Measurements from ENCODE around the gene SPIRE1. TPM values are rescaled to one million over a fixed set of nuclear protein-coding genes. Genes with fewer than 3 reads are reported as not detected.

The SPIRE1 gene
- total and polyA plus RNA-seq, 7 experiments from 2014 or later, result 0.66 to 2.9 (median 1.3) TPM; not detected in 1

- Histone ChIP-seq H3K27ac (ENCODE audit: low read depth, low read length) (no peak overlapping the region), H3K4me3 (ENCODE audit: low read length) (no peak overlapping the region), H3K9me3 (ENCODE audit: control insufficient read depth in 2 of 3, low read length in 3 of 3) (no peaks in the 10 kb centered on the region), H3K36me3 (ENCODE audit: control insufficient read depth in 2 of 3, insufficient read depth in 3 of 3, low read length in 3 of 3) (no peaks in the 10 kb centered on the region), H3K4me1 (ENCODE audit: control insufficient read depth in 2 of 2, insufficient read depth in 2 of 2, low read length in 2 of 2) (no peaks in the 10 kb centered on the region), H3K27me3 (ENCODE audit: control insufficient read depth in 2 of 2, insufficient read depth in 2 of 2, low read length in 2 of 2) (no peaks in the 10 kb centered on the region)
- ATAC-seq (no peak), DNase-seq (no peak)
- POLR2A ChIA-PET, result no interaction called here
- Mint-ChIP-seq H3K27ac (no peak overlapping the region), H3K36me3 (peaks cover 0 to 3% (median 0%) of the 10 kb centered on the region in 5 donors), H3K27me3 (peaks cover 0 to 6% (median 2%) of the 10 kb centered on the region in 5 donors), H3K4me3 (no peak overlapping the region), H3K4me1 (no peaks in the 10 kb centered on the region), H3K9me3 (no peaks in the 10 kb centered on the region)
- intact Hi-C loops (cut with micrococcal nuclease), result no loop called here
- CTCF ChIA-PET, result no interaction called here
Measured at GRCh38 chr18:12615748-12616147, 42.2 kb downstream of the SPIRE1 start.

DNA sequence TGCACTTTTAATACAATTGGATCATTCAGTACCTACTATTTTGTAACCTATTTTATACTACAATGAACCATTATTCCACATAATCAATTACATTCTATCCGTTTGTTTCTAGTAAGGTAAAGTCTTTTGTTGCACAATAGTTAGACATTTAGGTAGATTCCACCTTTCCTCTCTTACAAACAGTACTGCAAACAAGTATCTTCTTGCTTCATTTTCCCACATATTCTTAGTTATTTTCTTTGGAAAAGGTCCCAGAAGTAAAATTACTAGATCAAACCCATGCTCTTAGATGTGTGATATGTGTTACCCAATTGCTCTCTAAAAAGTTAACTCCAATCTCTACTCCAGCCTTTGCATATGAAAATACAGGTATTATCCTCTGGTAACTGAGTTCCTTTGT, 49.6 kb downstream of the SPIRE1 start:
- Histone ChIP-seq H3K36me3 (ENCODE audit: control insufficient read depth in 2 of 3, insufficient read depth in 3 of 3, low read length in 3 of 3) (no peaks in the 10 kb centered on the region), H3K9me3 (ENCODE audit: control insufficient read depth in 2 of 3, low read length in 3 of 3) (no peaks in the 10 kb centered on the region), H3K27me3 (ENCODE audit: control insufficient read depth in 2 of 2, insufficient read depth in 2 of 2, low read length in 2 of 2) (no peaks in the 10 kb centered on the region), H3K4me1 (ENCODE audit: control insufficient read depth in 2 of 2, insufficient read depth in 2 of 2, low read length in 2 of 2) (no peaks in the 10 kb centered on the region), H3K27ac (ENCODE audit: low read depth, low read length) (no peak overlapping the region), H3K4me3 (ENCODE audit: low read length) (no peak overlapping the region)
- ATAC-seq (no peak), DNase-seq (no peak)
- Mint-ChIP-seq H3K4me3 (no peak overlapping the region), H3K36me3 (no peaks in the 10 kb centered on the region), H3K4me1 (peaks cover 0 to 3% (median 0%) of the 10 kb centered on the region in 7 donors), H3K27ac (no peak overlapping the region), H3K27me3 (peaks cover 0 to 14% (median 7%) of the 10 kb centered on the region in 5 donors), H3K9me3 (no peaks in the 10 kb centered on the region)
- ChIA-PET CTCF (no interaction called here), POLR2A (no interaction called here)
- intact Hi-C loops (cut with micrococcal nuclease), result no loop called here

- DNase-seq (no peak), ATAC-seq (peak; percentile 75)
- Histone ChIP-seq H3K9me3 (ENCODE audit: control insufficient read depth in 2 of 3, low read length in 3 of 3) (no peaks in the 10 kb centered on the region), H3K27ac (ENCODE audit: low read depth, low read length) (no peak overlapping the region), H3K36me3 (ENCODE audit: control insufficient read depth in 2 of 3, insufficient read depth in 3 of 3, low read length in 3 of 3) (no peaks in the 10 kb centered on the region), H3K27me3 (ENCODE audit: control insufficient read depth in 2 of 2, insufficient read depth in 2 of 2, low read length in 2 of 2) (no peaks in the 10 kb centered on the region), H3K4me1 (ENCODE audit: control insufficient read depth in 2 of 2, insufficient read depth in 2 of 2, low read length in 2 of 2) (no peaks in the 10 kb centered on the region), H3K4me3 (ENCODE audit: low read length) (no peak overlapping the region)
- ChIA-PET CTCF (no interaction called here), POLR2A (no interaction called here)
- no peaks in the 10 kb centered on the region for H3K36me3 Mint-ChIP-seq
- no peaks in the 10 kb centered on the region for H3K9me3 Mint-ChIP-seq
- H3K4me1 Mint-ChIP-seq, result peaks cover 0 to 13% (median 3%) of the 10 kb centered on the region in 7 donors
- intact Hi-C loops (cut with micrococcal nuclease), result no loop called here
- peaks cover 0 to 14% (median 7%) of the 10 kb centered on the region in 5 donors for H3K27me3 Mint-ChIP-seq
- no peak overlapping the region for H3K4me3 Mint-ChIP-seq
- H3K27ac Mint-ChIP-seq, result no peak overlapping the region
Measured at GRCh38 chr18:12606592-12607315, 51.2 kb downstream of the SPIRE1 start.

DNA sequence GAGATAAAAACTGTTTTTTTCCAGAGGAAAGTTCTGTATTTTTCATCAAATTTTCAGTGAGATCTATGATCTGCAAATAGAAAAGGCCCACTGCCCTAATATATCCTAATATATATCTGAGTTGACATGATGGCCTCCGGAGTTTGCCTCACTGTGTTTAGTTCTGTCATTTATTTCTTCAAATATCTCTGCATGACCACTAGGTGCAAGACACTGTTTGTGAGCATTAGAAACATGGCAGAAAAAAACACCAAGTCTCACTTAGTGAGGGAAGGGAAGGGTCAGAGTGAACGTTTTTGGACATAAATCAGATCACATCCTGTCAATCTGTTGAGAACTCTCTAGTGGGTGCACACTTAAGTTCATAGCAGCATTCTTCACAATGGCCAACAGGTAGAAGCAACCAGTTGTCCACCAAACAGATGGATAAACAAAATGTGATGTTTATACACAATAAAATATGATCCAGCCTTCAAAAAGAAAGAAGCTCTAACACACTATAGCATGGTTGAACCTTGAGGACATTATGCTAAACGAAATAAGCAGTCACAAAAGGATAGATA, 53.4 kb downstream of the SPIRE1 start:
- Histone ChIP-seq H3K4me1 (ENCODE audit: control insufficient read depth in 2 of 2, insufficient read depth in 2 of 2, low read length in 2 of 2) (no peaks in the 10 kb centered on the region), H3K36me3 (ENCODE audit: control insufficient read depth in 2 of 3, insufficient read depth in 3 of 3, low read length in 3 of 3) (no peaks in the 10 kb centered on the region), H3K4me3 (ENCODE audit: low read length) (no peak overlapping the region), H3K27me3 (ENCODE audit: control insufficient read depth in 2 of 2, insufficient read depth in 2 of 2, low read length in 2 of 2) (no peaks in the 10 kb centered on the region), H3K9me3 (ENCODE audit: control insufficient read depth in 2 of 3, low read length in 3 of 3) (no peaks in the 10 kb centered on the region), H3K27ac (ENCODE audit: low read depth, low read length) (no peak overlapping the region)
- POLR2A ChIA-PET, result no interaction called here
- ATAC-seq (no peak), DNase-seq (no peak)
- Mint-ChIP-seq H3K4me3 (no peak overlapping the region), H3K9me3 (no peaks in the 10 kb centered on the region), H3K27ac (no peak overlapping the region), H3K4me1 (peaks cover 0 to 20% (median 12%) of the 10 kb centered on the region in 7 donors), H3K27me3 (peaks cover 0 to 4% (median 0%) of the 10 kb centered on the region in 5 donors), H3K36me3 (no peaks in the 10 kb centered on the region)
- intact Hi-C loops (cut with micrococcal nuclease), result no loop called here
- CTCF ChIA-PET, result no interaction called here

DNA sequence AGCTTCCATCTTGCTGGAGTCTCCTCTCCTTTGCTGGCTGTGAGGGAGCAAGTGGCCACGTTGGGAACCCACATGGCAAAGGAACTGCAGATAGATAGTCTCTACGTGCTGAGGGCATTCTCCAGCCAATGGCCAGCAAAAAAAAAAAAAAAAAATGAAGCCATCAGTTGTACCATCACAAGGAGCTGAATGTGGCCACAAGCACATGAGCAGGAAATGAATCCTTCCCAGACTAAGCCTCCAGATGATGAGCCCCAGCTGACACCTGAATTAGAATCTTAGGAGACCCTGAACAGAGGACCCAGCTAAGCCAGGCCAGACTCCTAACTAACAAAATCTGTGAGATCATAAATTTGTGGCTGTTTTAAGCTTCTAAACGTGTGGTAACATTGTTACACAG, 57.9 kb downstream of the SPIRE1 start:
- POLR2A ChIA-PET, result no interaction called here
- H3K4me3 Mint-ChIP-seq, result no peak overlapping the region

GRCh38 chr18:12599543-12599942, 58.4 kb downstream of the SPIRE1 start:
- Histone ChIP-seq H3K4me1 (ENCODE audit: control insufficient read depth in 2 of 2, insufficient read depth in 2 of 2, low read length in 2 of 2) (peaks cover 0 to 6% of the 10 kb centered on the region in 2 donors), H3K27ac (ENCODE audit: low read depth, low read length) (no peak overlapping the region), H3K9me3 (ENCODE audit: control insufficient read depth in 2 of 3, low read length in 3 of 3) (no peaks in the 10 kb centered on the region), H3K27me3 (ENCODE audit: control insufficient read depth in 2 of 2, insufficient read depth in 2 of 2, low read length in 2 of 2) (no peaks in the 10 kb centered on the region), H3K4me3 (ENCODE audit: low read length) (no peak overlapping the region), H3K36me3 (ENCODE audit: control insufficient read depth in 2 of 3, insufficient read depth in 3 of 3, low read length in 3 of 3) (no peaks in the 10 kb centered on the region)
- Mint-ChIP-seq H3K4me3 (peak overlapping the region in 1 of 10 donors; percentile 42), H3K9me3 (no peaks in the 10 kb centered on the region), H3K27ac (no peak overlapping the region), H3K4me1 (peaks cover 12 to 49% (median 32%) of the 10 kb centered on the region in 7 donors), H3K36me3 (no peaks in the 10 kb centered on the region), H3K27me3 (no peaks in the 10 kb centered on the region)
- ATAC-seq (no peak), DNase-seq (no peak)
- intact Hi-C loops (cut with micrococcal nuclease), result no loop called here
- POLR2A ChIA-PET, result no interaction called here
- CTCF ChIA-PET, result no interaction called here

More for the DNA sequence above, 57.9 kb downstream of the SPIRE1 start:
- H3K27ac ChIP-seq (ENCODE audit: low read depth, low read length), result no peak overlapping the region
- no peak for DNase-seq
- no peak overlapping the region for H3K4me3 ChIP-seq (ENCODE audit: low read length)
- H3K4me1 ChIP-seq (ENCODE audit: control insufficient read depth in 2 of 2, insufficient read depth in 2 of 2, low read length in 2 of 2), result peaks cover 0 to 6% of the 10 kb centered on the region in 2 donors
- no peaks in the 10 kb centered on the region for H3K36me3 ChIP-seq (ENCODE audit: control insufficient read depth in 2 of 3, insufficient read depth in 3 of 3, low read length in 3 of 3)
- H3K27me3 ChIP-seq (ENCODE audit: control insufficient read depth in 2 of 2, insufficient read depth in 2 of 2, low read length in 2 of 2), result no peaks in the 10 kb centered on the region
- CTCF ChIA-PET, result no interaction called here
- Mint-ChIP-seq H3K36me3 (no peaks in the 10 kb centered on the region), H3K27ac (no peak overlapping the region), H3K9me3 (no peaks in the 10 kb centered on the region), H3K4me1 (peaks cover 11 to 49% (median 32%) of the 10 kb centered on the region in 7 donors), H3K27me3 (no peaks in the 10 kb centered on the region)
- ATAC-seq, result no peak
- intact Hi-C loops (cut with micrococcal nuclease), result no loop called here
- H3K9me3 ChIP-seq (ENCODE audit: control insufficient read depth in 2 of 3, low read length in 3 of 3), result no peaks in the 10 kb centered on the region

Data from naive thymus-derived CD4-positive, alpha-beta T cell (primary cell).